Keratinocyte (primary cell): ENCODE results near the gene NPM3. TPM values are rescaled to one million over a fixed set of nuclear protein-coding genes. Genes with fewer than 3 reads are reported as not detected.

Experiments used
- DNase-seq: peaks from one replicate; pipeline ENCODE4 v3.0.0-alpha.2; 2011; ENCODE audit warnings: low read depth, missing footprints, low spot score
- FAIRE-seq: peaks from 2 replicates; lab custom pipeline; 2011; peaks lifted over from hg19 to GRCh38; lab: Jason Lieb, UNC
- H2AFZ ChIP-seq: 2 replicates; pipeline ENCODE4 v1.6.0; 2012; ENCODE audit warnings: low read length, control low read depth, inconsistent platforms; ENCODE audit not compliant: control insufficient read depth
- H3K27ac ChIP-seq: 2 replicates; pipeline ENCODE4 v1.5.1; 2011; ENCODE audit warnings: low read length; ENCODE audit not compliant: control insufficient read depth, insufficient read depth
- H3K27me3 ChIP-seq: 3 replicates; pipeline ENCODE4 v1.6.0; 2011; ENCODE audit warnings: low read length; ENCODE audit not compliant: control insufficient read depth, insufficient read depth; ENCODE audit errors: extremely low read depth
- H3K36me3 ChIP-seq, 2 experiments: 2 replicates in 1 of 2; 3 replicates in 1 of 2; pipeline ENCODE4 v1.5.1; 2011; ENCODE audit warnings: low read length in 2 of 2, mild to moderate bottlenecking in 1 of 2; ENCODE audit not compliant: control insufficient read depth in 2 of 2, insufficient read depth in 2 of 2; ENCODE audit errors: extremely low read depth in 1 of 2
- H3K4me1 ChIP-seq: 3 replicates; pipeline ENCODE4 v1.5.1; 2011; ENCODE audit warnings: low read length; ENCODE audit not compliant: control insufficient read depth, insufficient read depth; ENCODE audit errors: extremely low read depth
- H3K4me2 ChIP-seq: 3 replicates; pipeline ENCODE4 v1.6.0; 2011; ENCODE audit warnings: low read depth, low read length; ENCODE audit not compliant: control insufficient read depth, insufficient read depth; ENCODE audit errors: extremely low read depth
- H3K4me3 ChIP-seq, 3 experiments: fragments of 200-600 bp in 1 of 3; sonication (generic) in 1 of 3; 2 replicates in 2 of 3; 3 replicates in 1 of 3; pipeline ENCODE4 v1.5.1; 2011 to 2016; ENCODE audit warnings: low read length in 3 of 3, mild to moderate bottlenecking in 3 of 3, control low read depth in 2 of 3, inconsistent platforms in 1 of 3, low read depth in 1 of 3, mixed read lengths in 1 of 3, mixed run types in 1 of 3, moderate library complexity in 1 of 3; ENCODE audit not compliant: control insufficient read depth in 2 of 3, insufficient read depth in 2 of 3; ENCODE audit errors: extremely low read depth in 1 of 3
- H3K79me2 ChIP-seq: 2 replicates; pipeline ENCODE4 v1.6.0; 2012; ENCODE audit warnings: low read length; ENCODE audit not compliant: control insufficient read depth, insufficient read depth
- H3K9ac ChIP-seq: 3 replicates; pipeline ENCODE4 v1.6.0; 2011; ENCODE audit warnings: low read length; ENCODE audit not compliant: control insufficient read depth, insufficient read depth; ENCODE audit errors: extremely low read depth
- H3K9me1 ChIP-seq: 3 replicates; pipeline ENCODE4 v1.6.0; 2011; ENCODE audit warnings: low read length; ENCODE audit not compliant: control insufficient read depth, insufficient read depth; ENCODE audit errors: extremely low read depth
- H3K9me3 ChIP-seq: 2 replicates; pipeline ENCODE4 v1.5.1; 2012; ENCODE audit warnings: low read depth, low read length; ENCODE audit not compliant: control insufficient read depth
- H4K20me1 ChIP-seq: 3 replicates; pipeline ENCODE4 v1.6.0; 2011; ENCODE audit warnings: low read length; ENCODE audit not compliant: control insufficient read depth, insufficient read depth; ENCODE audit errors: extremely low read depth
- EZH2 ChIP-seq: IDR thresholded peaks from one replicate; pipeline ENCODE4 v1.6.1; 2012; ENCODE audit warnings: inconsistent platforms, mild to moderate bottlenecking, low read length, moderate library complexity
- dilution Hi-C: fragments of 300-500 bp; cut with MboI; formaldehyde crosslinking; loops from one replicate; pipeline ENCODE4 v1.7.0; 2020; ENCODE audit warnings: low sequenced_read_pairs; ENCODE audit not compliant: extremely low pct_ligation_motif_present
- polyA plus RNA-seq, 5 experiments: library from polyadenylated mRNA; depleted of rRNA in 3 of 5; stranded (reverse) in 3 of 5; stranded (forward) in 1 of 5; unstranded in 1 of 5; fragments of >200 nt; gene quantifications; 1 replicate in 1 of 5; 2 replicates in 3 of 5; 3 replicates in 1 of 5; pipeline versions ENCODE4 v1.2.1 to v1.2.3, GENCODE V29; 2011 to 2012; ENCODE audit warnings: missing spikeins in 2 of 5, low read depth in 1 of 5, low replicate concordance in 1 of 5
- TF ChIP-seq, protein P1 (sequence below), 3 experiments: IDR thresholded peaks in 1 of 3; conservative IDR thresholded peaks in 1 of 3; optimal IDR thresholded peaks in 1 of 3; 2 replicates in 2 of 3; 3 replicates in 1 of 3; pipeline versions ENCODE3 to v1.5.1; 2011; ENCODE audit warnings: low read length in 3 of 3, mild to moderate bottlenecking in 3 of 3, moderate library complexity in 2 of 3, control low read depth in 1 of 3, inconsistent platforms in 1 of 3; ENCODE audit not compliant: insufficient read depth in 2 of 3; ENCODE audit errors: extremely low read depth in 1 of 3

Gene NPM3
- polyA plus RNA-seq, 1 donor (not counting 4 experiments of a cell fraction or from before 2014, with no cell fraction given) = 77.2 TPM

DNA sequence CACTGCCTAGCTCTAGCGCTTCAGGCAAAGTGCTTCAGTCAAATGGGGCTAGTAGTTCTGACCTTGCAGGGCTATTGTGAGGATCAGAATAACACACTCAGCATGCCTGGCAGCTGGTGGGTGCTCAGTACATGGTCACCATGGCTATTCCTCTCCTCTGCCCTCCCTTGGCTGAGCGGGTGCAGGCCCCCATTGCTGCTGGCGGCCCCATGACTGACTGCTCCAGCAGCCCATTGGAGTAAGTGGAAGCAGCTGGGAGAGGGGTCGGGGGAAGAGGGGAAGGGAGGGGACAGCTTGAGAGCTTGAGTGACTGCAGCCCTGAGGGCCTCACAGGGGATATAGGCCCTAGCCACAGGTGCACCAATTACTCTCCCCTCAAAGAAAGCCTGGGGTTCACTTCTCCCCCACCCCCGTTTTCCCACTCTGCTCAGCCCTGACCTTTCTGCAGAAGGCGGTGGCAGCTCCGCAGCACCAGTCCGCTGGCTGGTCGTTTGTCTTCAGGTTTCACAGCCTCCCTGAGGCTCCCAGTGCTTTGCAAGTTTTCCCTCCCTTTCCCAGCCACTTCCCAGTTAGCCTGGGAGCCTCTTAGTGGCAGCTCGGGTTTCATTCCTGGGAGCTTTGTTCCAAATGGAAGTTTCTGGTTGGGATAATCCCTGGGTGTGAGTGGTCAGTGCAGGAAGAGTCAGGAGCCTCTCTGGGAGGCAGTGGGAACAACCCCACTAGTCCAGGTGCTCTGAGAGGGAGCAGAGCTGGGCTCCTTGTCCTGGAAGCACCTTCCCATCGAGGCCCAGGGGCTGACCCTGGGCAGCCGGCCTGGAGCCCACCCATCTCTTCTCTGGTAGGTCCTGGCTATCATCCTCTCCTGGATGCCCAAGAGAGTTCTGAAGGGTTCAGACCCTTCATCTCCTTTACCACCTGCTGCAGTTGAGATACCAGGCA, 23.7 kb downstream of the NPM3 start:
- H3K27ac ChIP-seq = no peak overlapping the region
- no peaks in the 10 kb centered on the region for H3K9me3 ChIP-seq
- H4K20me1 ChIP-seq = no peaks in the 10 kb centered on the region
- H3K9ac ChIP-seq = no peak overlapping the region
- dilution Hi-C loops = no loop called here
- no peak for FAIRE-seq
- peaks cover 16% of the 10 kb centered on the region for H3K27me3 ChIP-seq
- TF ChIP-seq EZH2 = no peak
- TF ChIP-seq, protein P1, sequence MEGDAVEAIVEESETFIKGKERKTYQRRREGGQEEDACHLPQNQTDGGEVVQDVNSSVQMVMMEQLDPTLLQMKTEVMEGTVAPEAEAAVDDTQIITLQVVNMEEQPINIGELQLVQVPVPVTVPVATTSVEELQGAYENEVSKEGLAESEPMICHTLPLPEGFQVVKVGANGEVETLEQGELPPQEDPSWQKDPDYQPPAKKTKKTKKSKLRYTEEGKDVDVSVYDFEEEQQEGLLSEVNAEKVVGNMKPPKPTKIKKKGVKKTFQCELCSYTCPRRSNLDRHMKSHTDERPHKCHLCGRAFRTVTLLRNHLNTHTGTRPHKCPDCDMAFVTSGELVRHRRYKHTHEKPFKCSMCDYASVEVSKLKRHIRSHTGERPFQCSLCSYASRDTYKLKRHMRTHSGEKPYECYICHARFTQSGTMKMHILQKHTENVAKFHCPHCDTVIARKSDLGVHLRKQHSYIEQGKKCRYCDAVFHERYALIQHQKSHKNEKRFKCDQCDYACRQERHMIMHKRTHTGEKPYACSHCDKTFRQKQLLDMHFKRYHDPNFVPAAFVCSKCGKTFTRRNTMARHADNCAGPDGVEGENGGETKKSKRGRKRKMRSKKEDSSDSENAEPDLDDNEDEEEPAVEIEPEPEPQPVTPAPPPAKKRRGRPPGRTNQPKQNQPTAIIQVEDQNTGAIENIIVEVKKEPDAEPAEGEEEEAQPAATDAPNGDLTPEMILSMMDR (optimal IDR thresholded peaks at IDR 0.05 in 1 of 3, IDR thresholded peaks at IDR 0.05 in 1 of 3, conservative IDR thresholded peaks at IDR 0.05 in 1 of 3; ENCODE audit: extremely low read depth in 1 of 3, insufficient read depth in 2 of 3, low read length in 3 of 3) = no peak
- H3K4me1 ChIP-seq = no peaks in the 10 kb centered on the region
- H2AFZ ChIP-seq = no peak overlapping the region
- no peaks in the 10 kb centered on the region for H3K36me3 ChIP-seq
- no peak overlapping the region for H3K4me2 ChIP-seq
- H3K4me3 ChIP-seq = no peak overlapping the region
- no peaks in the 10 kb centered on the region for H3K9me1 ChIP-seq
- DNase-seq = no peak
- H3K79me2 ChIP-seq = no peaks in the 10 kb centered on the region

DNA sequence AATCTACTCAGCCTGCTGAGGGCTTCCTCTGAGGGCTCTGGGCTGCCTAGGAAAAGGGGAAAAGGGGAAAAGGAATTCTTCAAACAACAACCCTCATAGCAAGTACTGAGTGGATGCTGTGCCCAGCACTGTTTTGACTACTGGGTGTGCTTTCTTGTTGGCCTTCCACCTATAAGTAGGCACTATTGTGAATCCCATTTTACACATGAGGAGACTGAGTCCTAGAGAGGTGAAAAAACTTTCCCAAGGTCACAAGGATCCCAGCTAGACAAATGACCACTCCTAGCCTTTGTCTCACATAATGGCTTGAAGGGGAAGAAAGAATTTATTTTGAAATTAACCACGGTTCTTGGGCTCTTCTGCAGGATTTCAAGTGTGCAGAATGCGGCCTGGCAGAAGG, 24.4 kb downstream of the NPM3 start:
- Histone ChIP-seq H3K27ac (no peak overlapping the region), H3K9me3 (no peaks in the 10 kb centered on the region), H3K9me1 (no peaks in the 10 kb centered on the region), H3K4me2 (no peak overlapping the region), H2AFZ (no peak overlapping the region), H3K9ac (no peak overlapping the region), H3K4me3 (no peak overlapping the region), H3K4me1 (no peaks in the 10 kb centered on the region), H3K79me2 (no peaks in the 10 kb centered on the region), H3K36me3 (no peaks in the 10 kb centered on the region), H3K27me3 (peaks cover 16% of the 10 kb centered on the region), H4K20me1 (no peaks in the 10 kb centered on the region)
- dilution Hi-C loops = no loop called here
- FAIRE-seq = no peak
- TF ChIP-seq, protein P1 (optimal IDR thresholded peaks at IDR 0.05 in 1 of 3, IDR thresholded peaks at IDR 0.05 in 1 of 3, conservative IDR thresholded peaks at IDR 0.05 in 1 of 3; ENCODE audit: extremely low read depth in 1 of 3, insufficient read depth in 2 of 3, low read length in 3 of 3) = no peak
- TF ChIP-seq EZH2 = no peak
- no peak for DNase-seq
